ENCODE data around the gene AFF2.

The AFF2 gene

DNA sequence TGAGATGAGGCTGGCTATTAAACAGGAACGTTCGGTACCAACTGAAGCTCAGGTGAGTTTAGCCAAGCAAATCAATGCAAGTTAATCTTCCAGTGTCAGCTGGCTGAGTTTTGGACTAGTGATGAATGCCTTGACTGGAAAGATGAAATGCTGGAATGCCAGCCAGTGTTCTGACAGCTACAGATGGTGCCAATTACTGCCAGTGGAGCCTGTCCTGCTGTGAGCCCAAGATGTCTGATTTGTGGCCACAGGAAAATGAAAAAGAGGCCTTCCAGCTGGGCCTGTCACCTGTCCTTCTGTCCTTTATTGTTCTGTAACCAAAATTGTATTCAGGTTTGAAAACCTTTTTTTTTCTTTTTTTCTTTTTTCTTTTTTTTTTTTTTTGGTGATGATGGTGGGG, 223.1 kb downstream of the AFF2 start:
- no peak for FAIRE-seq
- no peak for DNase-seq (ENCODE audit: low spot score)

DNA sequence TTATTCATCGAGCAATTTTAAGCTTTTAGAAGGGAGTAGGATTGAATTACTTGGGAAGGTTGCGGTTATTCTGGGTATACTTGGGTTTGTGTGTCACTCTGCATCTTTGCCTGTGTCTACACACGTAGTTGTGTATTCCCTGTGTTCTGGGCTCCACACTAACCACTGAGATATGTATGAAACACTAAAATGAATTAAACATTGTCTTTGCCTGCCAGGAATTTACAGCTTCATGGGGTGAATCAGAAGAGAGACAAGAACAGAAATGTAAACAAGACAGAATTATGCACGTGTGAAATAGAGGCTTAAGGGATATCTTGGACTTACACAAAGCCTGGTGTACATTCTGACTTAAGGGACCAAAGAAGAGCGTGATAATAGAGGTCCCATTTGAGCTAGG, 228.5 kb downstream of the AFF2 start:
- FAIRE-seq, result no peak
- DNase-seq (ENCODE audit: low spot score), result no peak

DNA sequence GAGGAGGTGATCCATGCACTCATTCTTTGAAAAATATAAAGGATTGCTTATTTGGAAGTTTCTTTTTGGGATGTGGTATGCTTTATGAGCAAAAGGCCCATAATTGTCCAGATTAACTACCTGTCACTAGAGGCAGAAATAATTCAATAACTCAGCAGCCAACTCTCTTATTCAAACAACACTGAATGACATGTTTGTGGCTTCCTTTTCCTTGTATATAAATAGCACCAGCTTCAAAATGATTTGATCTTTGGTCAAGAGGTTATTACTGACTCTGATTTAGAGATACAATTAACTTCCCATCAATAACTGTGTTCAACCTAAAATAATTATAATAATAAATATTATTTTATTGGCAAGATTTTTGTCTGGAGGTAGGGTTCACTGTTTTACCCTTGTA, 232.3 kb downstream of the AFF2 start:
- FAIRE-seq (no peak), DNase-seq (ENCODE audit: low spot score) (no peak)

GRCh38 chrX:148741441-148741840, 241.0 kb downstream of the AFF2 start:
- FAIRE-seq, result no peak
- no peak for DNase-seq (ENCODE audit: low spot score)

GRCh38 chrX:148755111-148755510, 254.7 kb downstream of the AFF2 start:
- DNase-seq (ENCODE audit: low spot score) (no peak), FAIRE-seq (no peak)

- no peak for DNase-seq (ENCODE audit: low spot score)
- no peak for FAIRE-seq
These were observed 263.5 kb downstream of the AFF2 start for GRCh38 chrX:148763896-148764295.

- DNase-seq (ENCODE audit: low spot score) (no peak), FAIRE-seq (no peak)
These were observed 267.9 kb downstream of the AFF2 start for GRCh38 chrX:148768296-148768695.

DNA sequence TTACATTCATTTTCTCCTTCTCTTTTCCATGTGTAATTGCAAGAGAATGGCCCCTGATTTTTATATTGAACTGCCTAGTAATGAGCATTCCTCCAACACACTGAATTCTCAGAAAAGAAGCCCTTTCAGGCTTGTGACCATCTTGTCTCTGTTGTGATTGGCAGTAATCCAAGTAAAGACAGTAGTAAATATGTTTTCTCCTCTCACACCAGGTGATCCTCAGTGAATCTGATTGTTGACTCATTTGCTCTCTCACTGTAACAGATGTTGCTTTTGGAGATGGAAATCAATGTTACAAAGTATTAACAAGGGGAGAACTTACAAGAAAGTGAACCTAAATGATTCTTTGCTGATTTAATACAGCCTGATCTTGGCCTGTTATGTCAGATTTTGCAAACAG, 271.0 kb downstream of the AFF2 start:
- DNase-seq (ENCODE audit: low spot score) (no peak), FAIRE-seq (no peak)

GRCh38 chrX:148774276-148774675, 273.9 kb downstream of the AFF2 start:
- no peak for DNase-seq (ENCODE audit: low spot score)
- no peak for FAIRE-seq

DNA sequence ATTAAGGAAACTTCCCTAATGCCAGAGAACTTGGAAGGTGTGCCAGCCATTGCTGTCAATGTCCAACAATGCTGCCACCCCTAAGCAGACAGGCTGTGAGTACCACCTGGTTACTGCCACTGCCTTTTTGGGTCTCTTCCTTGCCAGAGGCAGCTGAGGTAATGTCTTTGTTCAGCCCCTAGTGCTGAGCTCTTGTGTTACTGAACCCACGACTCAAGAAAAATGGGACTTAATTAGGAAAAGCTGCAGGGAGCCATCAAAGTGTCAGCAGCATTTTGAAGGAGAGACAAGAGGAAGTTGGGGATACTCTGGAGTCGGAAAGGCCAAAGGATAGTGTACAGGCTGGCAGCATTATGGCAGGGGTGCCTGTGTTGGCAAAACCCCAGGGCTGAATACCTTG, 283.7 kb downstream of the AFF2 start:
- DNase-seq (ENCODE audit: low spot score), result no peak
- FAIRE-seq, result no peak

- no peak for DNase-seq (ENCODE audit: low spot score)
- FAIRE-seq, result no peak
These were observed 284.4 kb downstream of the AFF2 start for GRCh38 chrX:148784856-148785255.

DNA sequence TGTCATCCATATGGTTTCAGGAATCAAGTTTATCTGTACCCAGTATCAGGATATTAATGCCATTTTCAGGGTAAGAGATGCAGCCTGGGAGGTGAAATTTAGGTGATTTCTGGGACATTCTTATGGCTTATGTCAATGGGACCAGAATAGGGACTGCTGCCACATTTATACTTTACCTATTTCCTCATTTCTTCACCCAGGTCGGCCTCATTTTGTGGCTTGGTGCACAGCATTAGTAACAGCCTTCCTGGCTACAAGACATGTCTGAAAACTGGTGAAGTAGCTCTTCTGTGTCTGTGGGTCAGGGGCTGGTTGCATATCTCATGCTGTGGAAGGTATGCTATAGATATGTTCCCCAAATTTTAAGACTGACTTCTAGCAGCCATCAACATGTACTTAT, 284.8 kb downstream of the AFF2 start:
- FAIRE-seq (no peak), DNase-seq (ENCODE audit: low spot score) (no peak)

DNA sequence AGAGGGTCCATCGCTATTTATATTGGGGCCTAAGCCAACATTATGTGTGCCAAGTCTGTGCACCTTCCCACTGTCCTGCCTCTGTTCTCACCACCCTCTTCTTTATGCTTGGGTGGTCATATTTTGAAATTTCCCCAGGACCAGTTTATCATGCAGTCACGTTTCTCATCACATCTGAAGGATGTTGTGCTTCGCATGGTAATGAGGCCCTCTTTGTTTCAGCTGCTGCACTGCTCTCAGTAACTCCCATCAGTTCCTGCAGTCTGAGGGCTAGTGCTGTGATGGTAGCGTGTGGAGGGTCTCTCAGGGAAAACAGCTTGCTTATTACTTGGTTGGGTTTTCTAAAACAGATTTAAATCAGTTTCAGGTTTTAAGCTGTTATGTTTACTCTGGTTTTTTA, 288.0 kb downstream of the AFF2 start:
- DNase-seq (ENCODE audit: low spot score) (no peak), FAIRE-seq (no peak)

GRCh38 chrX:148794350-148794749, 293.9 kb downstream of the AFF2 start:
- FAIRE-seq (no peak), DNase-seq (ENCODE audit: low spot score) (no peak)

- FAIRE-seq (no peak), DNase-seq (ENCODE audit: low spot score) (no peak)
These were observed 304.4 kb downstream of the AFF2 start for GRCh38 chrX:148804579-148805355.

DNA sequence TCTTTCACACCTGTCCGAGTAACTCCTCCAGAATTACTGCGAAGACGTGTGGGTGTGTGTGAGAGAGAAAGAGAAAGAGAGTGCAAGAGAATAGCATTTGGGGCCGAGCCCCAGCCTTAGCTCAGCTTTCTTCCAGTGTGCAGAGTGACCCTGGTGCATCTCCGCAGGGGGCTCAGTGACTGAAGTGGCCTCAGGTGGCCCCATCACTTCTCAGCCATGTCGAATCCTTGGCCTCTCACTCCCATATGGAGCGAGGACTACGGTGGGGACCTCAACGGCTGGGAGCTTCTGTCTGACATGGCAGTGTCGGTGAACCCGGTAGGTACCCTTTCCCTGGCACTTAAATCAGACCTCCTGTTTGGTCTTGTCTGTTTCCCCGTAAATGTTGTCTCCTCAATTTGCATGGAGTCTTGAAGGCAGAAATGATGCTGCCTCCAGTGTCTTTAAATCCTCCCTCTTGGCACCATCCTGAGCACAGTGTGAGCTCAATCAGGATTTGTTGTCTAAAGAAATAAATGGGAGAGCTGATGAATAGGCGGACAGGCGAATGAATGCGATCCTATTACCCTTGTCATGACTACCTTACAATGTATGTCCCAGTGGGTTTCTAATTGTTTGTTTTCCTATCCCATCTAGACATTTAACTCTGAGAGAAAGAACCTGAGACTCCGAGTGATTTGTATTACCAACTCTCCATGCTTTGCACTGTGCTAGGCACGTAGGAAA, 305.9 kb downstream of the AFF2 start:
- DNase-seq (ENCODE audit: low spot score) (no peak), FAIRE-seq (no peak)

DNA sequence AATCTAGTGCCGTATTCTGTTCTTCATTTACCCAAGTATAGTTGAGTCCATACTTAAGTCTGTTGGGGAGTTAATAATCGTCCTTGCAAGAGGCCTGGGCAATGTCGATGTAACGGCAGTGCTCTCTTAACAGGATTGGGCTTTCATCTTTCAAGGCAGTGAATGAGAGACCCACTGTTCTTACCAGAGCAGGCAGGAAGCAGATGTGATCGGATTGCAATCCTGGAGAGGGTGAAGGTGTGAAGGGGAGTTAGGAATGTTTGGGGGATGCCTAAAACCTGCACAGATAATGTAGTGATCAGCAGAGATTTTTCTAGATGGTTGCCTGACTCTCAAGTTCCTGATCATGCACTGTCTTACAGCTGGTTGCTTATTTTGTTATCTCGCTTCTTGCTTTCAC, 308.4 kb downstream of the AFF2 start:
- DNase-seq (ENCODE audit: low spot score) (no peak), FAIRE-seq (no peak)

DNA sequence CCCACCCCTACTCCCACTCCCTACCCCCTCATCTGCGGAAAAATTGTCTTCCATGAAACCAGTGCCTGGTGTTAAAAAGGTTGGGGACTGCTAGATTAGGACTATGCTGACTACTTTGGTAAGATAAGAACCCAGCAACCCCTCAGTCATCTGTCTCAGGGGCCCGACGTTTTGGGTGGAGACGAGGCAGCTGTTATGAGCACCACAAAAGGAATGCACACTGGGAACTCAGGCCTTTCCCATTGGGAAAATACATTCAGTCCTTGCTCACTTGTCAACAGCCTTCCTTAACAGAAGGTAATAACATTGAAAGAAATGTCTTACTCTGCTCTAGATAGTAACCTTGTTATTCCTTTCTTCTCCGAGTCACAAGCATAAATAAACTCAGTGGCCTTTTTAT, 310.8 kb downstream of the AFF2 start:
- DNase-seq (ENCODE audit: low spot score) (peak; percentile 2), FAIRE-seq (no peak)

DNA sequence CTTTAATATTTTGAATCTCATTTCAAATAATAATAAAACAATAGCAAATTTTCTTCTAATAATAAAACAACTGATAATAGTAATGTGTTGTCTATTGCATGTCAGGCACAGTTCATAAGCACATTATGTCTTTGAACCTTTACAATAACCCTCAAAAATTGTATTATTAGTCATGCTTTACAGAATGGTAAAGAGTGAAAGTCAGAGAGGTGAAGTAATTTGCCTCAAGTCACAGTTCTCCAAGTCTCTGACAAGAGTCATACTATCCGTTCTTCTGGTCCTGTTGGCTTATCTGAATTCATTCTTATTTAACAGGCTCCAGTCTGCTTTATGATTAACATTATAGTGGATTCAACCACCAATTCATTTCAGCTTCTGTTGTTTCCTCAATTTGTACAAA, 313.0 kb downstream of the AFF2 start:
- DNase-seq (ENCODE audit: low spot score) (no peak), FAIRE-seq (no peak)

- no peak for DNase-seq (ENCODE audit: low spot score)
- no peak for FAIRE-seq
These were observed 313.6 kb downstream of the AFF2 start for GRCh38 chrX:148813967-148814366.

DNA sequence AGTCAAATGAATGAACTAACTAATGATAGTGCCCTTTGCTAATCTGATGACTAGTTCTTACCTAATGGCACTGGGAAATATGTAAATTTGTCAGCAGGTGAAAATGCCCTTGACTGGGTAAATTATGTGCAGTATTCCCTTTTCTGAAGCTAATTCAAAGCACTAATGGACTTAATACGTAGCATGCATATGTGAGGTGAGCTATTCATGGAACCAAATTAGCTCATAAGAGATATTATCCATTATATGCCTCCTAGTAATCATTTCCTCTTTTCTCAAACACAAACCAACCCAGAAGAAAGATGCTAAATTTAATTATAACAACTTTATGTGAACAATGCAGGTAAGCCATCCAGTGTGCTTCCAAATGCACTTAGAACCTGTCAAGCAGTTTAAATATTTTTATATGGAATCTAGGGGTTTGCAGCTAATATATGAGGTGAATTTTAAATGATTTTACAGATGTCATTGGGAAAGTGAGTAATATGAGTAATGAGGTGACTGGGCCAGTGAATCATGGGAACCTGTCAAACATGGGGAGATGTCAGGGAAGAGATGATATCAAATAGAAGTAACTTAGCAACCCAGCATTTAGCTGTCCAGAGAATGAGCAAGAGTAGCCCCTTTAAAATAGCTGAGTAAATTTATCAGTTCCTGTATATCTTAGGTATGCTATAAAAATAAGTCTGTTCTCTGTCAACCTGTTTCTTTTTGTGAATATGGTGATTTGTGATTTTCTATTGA, 315.0 kb downstream of the AFF2 start:
- FAIRE-seq (no peak), DNase-seq (ENCODE audit: low spot score) (no peak)

- FAIRE-seq (no peak), DNase-seq (ENCODE audit: low spot score) (no peak)
These were observed 323.6 kb downstream of the AFF2 start for GRCh38 chrX:148823986-148824385.
